ENCODE measurements around the gene PYGM. TPM values are rescaled to one million over a fixed set of nuclear protein-coding genes. Genes with fewer than 3 reads are reported as not detected.

Gene PYGM
- total RNA-seq, 1 experiment from 2014 or later = 6.6 TPM

GRCh38 chr11:64776425-64776824 is 16.7 kb upstream of the PYGM start (continued):
- no peak for TF ChIP-seq ZNF281 (CRISPR knock-in tag; IDR thresholded peaks at IDR 0.05)
- TF ChIP-seq HMGA2 (CRISPR knock-in tag; IDR thresholded peaks at IDR 0.05) = no peak

GRCh38 chr11:64774144-64774543 is 14.4 kb upstream of the PYGM start:
- no peak overlapping the region for H3K27ac Mint-ChIP-seq
- no peaks in the 10 kb centered on the region for H3K27me3 Mint-ChIP-seq (ENCODE audit: low read depth)
- ChIA-PET POLR2A (interaction anchor here (0.7 kb wide), 1 partner anchor 13 kb away, joined by 3 read pairs; no protein-coding TSS in a partner anchor), CTCF (no interaction called here)
- no peak for TF ChIP-seq ETV6 (CRISPR knock-in tag; IDR thresholded peaks at IDR 0.05)
- no peak for TF ChIP-seq JUN (CRISPR knock-in tag; IDR thresholded peaks at IDR 0.05)
- TF ChIP-seq, protein P1, sequence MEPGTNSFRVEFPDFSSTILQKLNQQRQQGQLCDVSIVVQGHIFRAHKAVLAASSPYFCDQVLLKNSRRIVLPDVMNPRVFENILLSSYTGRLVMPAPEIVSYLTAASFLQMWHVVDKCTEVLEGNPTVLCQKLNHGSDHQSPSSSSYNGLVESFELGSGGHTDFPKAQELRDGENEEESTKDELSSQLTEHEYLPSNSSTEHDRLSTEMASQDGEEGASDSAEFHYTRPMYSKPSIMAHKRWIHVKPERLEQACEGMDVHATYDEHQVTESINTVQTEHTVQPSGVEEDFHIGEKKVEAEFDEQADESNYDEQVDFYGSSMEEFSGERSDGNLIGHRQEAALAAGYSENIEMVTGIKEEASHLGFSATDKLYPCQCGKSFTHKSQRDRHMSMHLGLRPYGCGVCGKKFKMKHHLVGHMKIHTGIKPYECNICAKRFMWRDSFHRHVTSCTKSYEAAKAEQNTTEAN (CRISPR knock-in tag; IDR thresholded peaks at IDR 0.05) = no peak
- TF ChIP-seq ZNF317 (CRISPR knock-in tag; IDR thresholded peaks at IDR 0.05; ENCODE audit: borderline replicate concordance, low read depth) = no peak
- TF ChIP-seq, protein P2, sequence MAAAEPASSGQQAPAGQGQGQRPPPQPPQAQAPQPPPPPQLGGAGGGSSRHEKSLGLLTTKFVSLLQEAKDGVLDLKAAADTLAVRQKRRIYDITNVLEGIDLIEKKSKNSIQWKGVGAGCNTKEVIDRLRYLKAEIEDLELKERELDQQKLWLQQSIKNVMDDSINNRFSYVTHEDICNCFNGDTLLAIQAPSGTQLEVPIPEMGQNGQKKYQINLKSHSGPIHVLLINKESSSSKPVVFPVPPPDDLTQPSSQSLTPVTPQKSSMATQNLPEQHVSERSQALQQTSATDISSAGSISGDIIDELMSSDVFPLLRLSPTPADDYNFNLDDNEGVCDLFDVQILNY (CRISPR knock-in tag; IDR thresholded peaks at IDR 0.05) = no peak
- TF ChIP-seq ZNF263 (CRISPR knock-in tag; IDR thresholded peaks at IDR 0.05; ENCODE audit: low read depth) = no peak
- no peak for TF ChIP-seq ATF2 (CRISPR knock-in tag; IDR thresholded peaks at IDR 0.05; ENCODE audit: borderline replicate concordance, low read depth)
- no peak for TF ChIP-seq NFE2L1 (CRISPR knock-in tag; IDR thresholded peaks at IDR 0.05)
- TF ChIP-seq NR3C1 (CRISPR knock-in tag; conservative IDR thresholded peaks at IDR 0.05; ENCODE audit: low read depth) = no peak
- TF ChIP-seq TP53 (CRISPR knock-in tag; IDR thresholded peaks at IDR 0.05) = no peak
- TF ChIP-seq, protein P3, sequence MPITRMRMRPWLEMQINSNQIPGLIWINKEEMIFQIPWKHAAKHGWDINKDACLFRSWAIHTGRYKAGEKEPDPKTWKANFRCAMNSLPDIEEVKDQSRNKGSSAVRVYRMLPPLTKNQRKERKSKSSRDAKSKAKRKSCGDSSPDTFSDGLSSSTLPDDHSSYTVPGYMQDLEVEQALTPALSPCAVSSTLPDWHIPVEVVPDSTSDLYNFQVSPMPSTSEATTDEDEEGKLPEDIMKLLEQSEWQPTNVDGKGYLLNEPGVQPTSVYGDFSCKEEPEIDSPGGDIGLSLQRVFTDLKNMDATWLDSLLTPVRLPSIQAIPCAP (CRISPR knock-in tag; IDR thresholded peaks at IDR 0.05) = no peak
- no peak for TF ChIP-seq ERG (CRISPR knock-in tag; IDR thresholded peaks at IDR 0.05)
- no peak for TF ChIP-seq ZNF219 (CRISPR knock-in tag; IDR thresholded peaks at IDR 0.05; ENCODE audit: borderline replicate concordance)
- no peak for TF ChIP-seq E2F1 (CRISPR knock-in tag; IDR thresholded peaks at IDR 0.05)
- no peak for TF ChIP-seq ZNF423 (CRISPR knock-in tag; IDR thresholded peaks at IDR 0.05)
- no peak overlapping the region for H3K4me3 Mint-ChIP-seq
- H3K36me3 Mint-ChIP-seq = peaks cover 82% of the 10 kb centered on the region
- DNase-seq (ENCODE audit: low spot score) = no peak
- H3K9me3 Mint-ChIP-seq = no peaks in the 10 kb centered on the region
- H3K4me1 Mint-ChIP-seq = peaks cover 23% of the 10 kb centered on the region
- no peak for ATAC-seq
